ENCODE results near the gene ZMAT3.

DNA sequence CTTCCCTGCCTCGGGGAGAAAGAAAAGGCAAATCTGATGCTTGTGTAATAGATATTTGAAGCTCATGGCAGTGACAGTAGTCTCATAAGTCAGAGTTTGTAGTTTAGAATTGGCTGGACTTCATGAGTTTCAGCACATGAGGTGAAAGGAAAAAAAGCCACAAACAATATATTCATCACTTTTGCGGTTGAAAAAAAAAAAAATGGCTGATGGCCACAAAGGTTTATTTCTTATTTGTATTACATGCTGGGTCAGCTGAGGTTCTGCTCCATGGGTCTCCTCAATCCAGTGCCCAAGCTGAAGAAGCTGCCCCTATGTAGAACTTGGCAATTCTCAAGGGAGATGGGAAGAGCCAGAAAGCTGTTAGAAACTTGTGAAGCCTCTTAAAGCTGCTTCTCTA is 2.2 kb upstream of the ZMAT3 start:
- TF ChIP-seq, protein P1, sequence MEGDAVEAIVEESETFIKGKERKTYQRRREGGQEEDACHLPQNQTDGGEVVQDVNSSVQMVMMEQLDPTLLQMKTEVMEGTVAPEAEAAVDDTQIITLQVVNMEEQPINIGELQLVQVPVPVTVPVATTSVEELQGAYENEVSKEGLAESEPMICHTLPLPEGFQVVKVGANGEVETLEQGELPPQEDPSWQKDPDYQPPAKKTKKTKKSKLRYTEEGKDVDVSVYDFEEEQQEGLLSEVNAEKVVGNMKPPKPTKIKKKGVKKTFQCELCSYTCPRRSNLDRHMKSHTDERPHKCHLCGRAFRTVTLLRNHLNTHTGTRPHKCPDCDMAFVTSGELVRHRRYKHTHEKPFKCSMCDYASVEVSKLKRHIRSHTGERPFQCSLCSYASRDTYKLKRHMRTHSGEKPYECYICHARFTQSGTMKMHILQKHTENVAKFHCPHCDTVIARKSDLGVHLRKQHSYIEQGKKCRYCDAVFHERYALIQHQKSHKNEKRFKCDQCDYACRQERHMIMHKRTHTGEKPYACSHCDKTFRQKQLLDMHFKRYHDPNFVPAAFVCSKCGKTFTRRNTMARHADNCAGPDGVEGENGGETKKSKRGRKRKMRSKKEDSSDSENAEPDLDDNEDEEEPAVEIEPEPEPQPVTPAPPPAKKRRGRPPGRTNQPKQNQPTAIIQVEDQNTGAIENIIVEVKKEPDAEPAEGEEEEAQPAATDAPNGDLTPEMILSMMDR (conservative IDR thresholded peaks at IDR 0.05), result no peak
- TF ChIP-seq ZFX (IDR thresholded peaks at IDR 0.05), result no peak
